A549 (cell line): ENCODE measurements around the gene GNAS. TPM values are rescaled to one million over a fixed set of nuclear protein-coding genes. Genes with fewer than 3 reads are reported as not detected.
A peak's percentile ranks its signal among the peaks of the same experiment; 100 is the strongest.

ENCODE experiments used
- ATAC-seq, 2 experiments: fragments of 200-7000 bp in 1 of 2; fragments of >200 bp in 1 of 2; cut with Nextera tagmentation in 1 of 2; cut with Tn5 transposase in 1 of 2; 3 replicates each; pipeline versions ENCODE4 v1.8.0 to v1.9.1; 2018 to 2020; ENCODE audit warnings: mild to moderate bottlenecking in 1 of 2, moderate library complexity in 1 of 2
- CTCF ChIA-PET: fragments of 300-600 bp; sonication (Branson Sonifier 250); formaldehyde crosslinking; extraction: SDS; loops from one replicate; lab custom pipeline; 2021; ENCODE audit warnings: antibody characterized with exemption, inconsistent platforms; lab: Yijun Ruan, JAX
- POLR2A ChIA-PET: fragments of 350-600 bp; formaldehyde crosslinking; extraction: SDS; loops from one replicate; lab custom pipeline; 2021; ENCODE audit warnings: antibody characterized with exemption, inconsistent platforms; lab: Yijun Ruan, JAX
- DNase-seq, 2 experiments: peaks; one replicate each; pipeline versions ENCODE4 v3.0.0 to v3.0.0-alpha.2; 2011 to 2016; ENCODE audit warnings: low read depth in 1 of 2, low spot score in 1 of 2
- FAIRE-seq: peaks from 2 replicates; lab custom pipeline; 2011; peaks lifted over from hg19 to GRCh38; lab: Jason Lieb, UNC
- H3K27ac ChIP-seq, 2 experiments: fragments of >200 bp; sonication (Bioruptor Twin); formaldehyde crosslinking; 3 replicates each; pipeline ENCODE4 v1.5.1; 2016 to 2017
- H3K4me1 ChIP-seq: fragments of >200 bp; sonication (Bioruptor Twin); formaldehyde crosslinking; 3 replicates; pipeline ENCODE4 v1.6.1; 2016
- H3K4me2 ChIP-seq: fragments of >200 bp; sonication (Bioruptor Twin); formaldehyde crosslinking; 3 replicates; pipeline ENCODE4 v1.6.1; 2016
- H3K4me3 ChIP-seq: fragments of >200 bp; sonication (Bioruptor Twin); formaldehyde crosslinking; 3 replicates; pipeline ENCODE4 v1.5.1; 2016
- H3K9me3 ChIP-seq: fragments of >200 bp; sonication (Bioruptor Twin); formaldehyde crosslinking; 3 replicates; pipeline ENCODE4 v1.6.1; 2016
- BCL3 ChIP-seq: fragments of >200 bp; sonication (Bioruptor Twin); formaldehyde crosslinking; IDR thresholded peaks from 3 replicates; pipeline ENCODE4 v1.6.1; 2016
- BHLHE40 ChIP-seq: IDR thresholded peaks from 2 replicates; pipeline ENCODE4 v1.6.1; 2012; ENCODE audit warnings: low read depth, low read length, inconsistent platforms
- CBX8 ChIP-seq: fragments of 200-600 bp; sonication (generic); IDR thresholded peaks from 2 replicates; pipeline ENCODE4 v1.6.1; 2016
- EHMT2 ChIP-seq: fragments of 200-600 bp; sonication (generic); IDR thresholded peaks from 2 replicates; pipeline ENCODE4 v1.6.1; 2016; ENCODE audit warnings: antibody characterized with exemption, low read depth, mild to moderate bottlenecking, moderate library complexity
- ELK1 ChIP-seq: fragments of 150-350 bp; IDR thresholded peaks from 2 replicates; pipeline ENCODE4 v1.6.1; 2014; ENCODE audit warnings: low read depth, mild to moderate bottlenecking, low read length
- EP300 ChIP-seq, 2 experiments: fragments of >200 bp; sonication (Bioruptor Twin); formaldehyde crosslinking; IDR thresholded peaks; 2 replicates in 1 of 2; 3 replicates in 1 of 2; pipeline ENCODE4 v1.6.1; 2016 to 2017
- GATA3 ChIP-seq: IDR thresholded peaks from 2 replicates; pipeline ENCODE4 v1.6.1; 2012; ENCODE audit warnings: borderline replicate concordance
- HEYL ChIP-seq: fragments of 250-450 bp; sonication (Bioruptor Pico); IDR thresholded peaks from 2 replicates; pipeline ENCODE4 v1.8.0; 2021; ENCODE audit warnings: mild to moderate bottlenecking, moderate library complexity
- HOXA7 ChIP-seq: fragments of 250-450 bp; sonication (Bioruptor Pico); IDR thresholded peaks from 2 replicates; pipeline ENCODE4 v1.5.0; 2020; ENCODE audit warnings: mild to moderate bottlenecking, moderate library complexity
- JUN ChIP-seq, 2 experiments: fragments of >200 bp; sonication (Bioruptor Twin); formaldehyde crosslinking; IDR thresholded peaks; 2 replicates in 1 of 2; 3 replicates in 1 of 2; pipeline ENCODE4 v1.6.1; 2016 to 2017
- KDM1A ChIP-seq: fragments of 200-600 bp; sonication (generic); IDR thresholded peaks from 2 replicates; pipeline ENCODE4 v1.6.1; 2016; ENCODE audit warnings: low read depth, mild to moderate bottlenecking
- KDM5A ChIP-seq: fragments of 200-600 bp; sonication (generic); IDR thresholded peaks from 2 replicates; pipeline ENCODE4 v1.6.1; 2016; ENCODE audit warnings: antibody characterized with exemption, mild to moderate bottlenecking
- MAFK ChIP-seq: fragments of 450-650 bp; IDR thresholded peaks from 2 replicates; pipeline ENCODE4 v1.6.1; 2014; ENCODE audit not compliant: partially characterized antibody
- MAZ ChIP-seq: fragments of 150-350 bp; IDR thresholded peaks from 2 replicates; pipeline ENCODE4 v1.6.1; 2014; ENCODE audit warnings: antibody characterized with exemption, low read depth, low read length, borderline replicate concordance
- NFE2L2 ChIP-seq: fragments of 150-350 bp; conservative IDR thresholded peaks from 2 replicates; pipeline ENCODE4 v1.6.1; 2014; ENCODE audit warnings: low read length
- NPAS2 ChIP-seq: fragments of 250-450 bp; sonication (Bioruptor Pico); IDR thresholded peaks from 2 replicates; pipeline ENCODE4 v1.8.0; 2022; ENCODE audit warnings: mild to moderate bottlenecking, moderate library complexity, borderline replicate concordance
- PBX3 ChIP-seq: IDR thresholded peaks from 2 replicates; pipeline ENCODE4 v1.6.1; 2012
- PHF8 ChIP-seq: fragments of 200-600 bp; sonication (generic); IDR thresholded peaks from 2 replicates; pipeline ENCODE4 v1.6.1; 2016; ENCODE audit warnings: low read depth, mild to moderate bottlenecking, antibody characterized with exemption, moderate library complexity, borderline replicate concordance
- POLR2A ChIP-seq: IDR thresholded peaks from 2 replicates; pipeline ENCODE4 v1.6.1; 2012; ENCODE audit warnings: mild to moderate bottlenecking, low read length
- POLR2AphosphoS2 ChIP-seq: conservative IDR thresholded peaks from 2 replicates; pipeline ENCODE4 v1.6.1; 2012; ENCODE audit warnings: low read length, improper control_type of control experiment, inconsistent platforms
- REST ChIP-seq: fragments of 200-600 bp; sonication (generic); IDR thresholded peaks from 2 replicates; pipeline ENCODE4 v1.6.1; 2016; ENCODE audit warnings: antibody characterized with exemption, mild to moderate bottlenecking, moderate library complexity
- RNF2 ChIP-seq: fragments of 200-600 bp; sonication (generic); IDR thresholded peaks from 2 replicates; pipeline ENCODE4 v1.6.1; 2016; ENCODE audit warnings: low read depth, mild to moderate bottlenecking, antibody characterized with exemption, moderate library complexity, borderline replicate concordance
- SREBF2 ChIP-seq: fragments of 450-650 bp; IDR thresholded peaks from 2 replicates; pipeline ENCODE4 v1.6.1; 2014; ENCODE audit warnings: mild to moderate bottlenecking, moderate library complexity
- TP53 ChIP-seq: fragments of 250-450 bp; sonication (Bioruptor Pico); IDR thresholded peaks from 2 replicates; pipeline ENCODE4 v1.5.0; 2021; ENCODE audit warnings: mild to moderate bottlenecking, moderate library complexity
- ZC3H11A ChIP-seq: fragments of 450-650 bp; IDR thresholded peaks from 2 replicates; pipeline ENCODE4 v1.6.1; 2014; ENCODE audit warnings: antibody characterized with exemption, mild to moderate bottlenecking
- ZFP36 ChIP-seq: fragments of 450-650 bp; IDR thresholded peaks from 2 replicates; pipeline ENCODE4 v1.6.1; 2014; ENCODE audit warnings: borderline replicate concordance; ENCODE audit not compliant: partially characterized antibody
- WGBS: methylation state at CpG from one replicate; pipeline ENCODE4 v1.1.6; 2017; ENCODE audit errors: missing lambda C conversion rate; 5-methylcytosine and 5-hydroxymethylcytosine counted together
- polyA plus RNA-seq, 4 experiments: library from polyadenylated mRNA; depleted of rRNA in 3 of 4; stranded (reverse); fragments of >200 nt; fragmentation: RNase III in 1 of 4; extraction: RNeasy Plus Mini Kit Qiagen cat#74134 plus additional on column Dnase treatment in 1 of 4; gene quantifications; 2 replicates in 3 of 4; 3 replicates in 1 of 4; pipeline ENCODE4 v1.2.3, GENCODE V29; 2011 to 2017
- TF ChIP-seq, protein P1 (sequence below): IDR thresholded peaks from 2 replicates; pipeline ENCODE4 v1.6.1; 2012; ENCODE audit warnings: low read depth, borderline replicate concordance
- TF ChIP-seq, protein P2 (sequence below): fragments of 250-450 bp; sonication (Bioruptor Pico); IDR thresholded peaks from 2 replicates; pipeline ENCODE4 v1.5.0; 2021; ENCODE audit warnings: mild to moderate bottlenecking, moderate library complexity, borderline replicate concordance
- TF ChIP-seq, protein P3 (sequence below): fragments of 250-450 bp; sonication (Bioruptor Pico); IDR thresholded peaks from 2 replicates; pipeline ENCODE4 v1.5.0; 2020; ENCODE audit warnings: low read depth, mild to moderate bottlenecking, moderate library complexity

Gene GNAS
- polyA plus RNA-seq, 2 of the 4 experiments (the other 2 are of a cell fraction) = 534 to 600 TPM

GRCh38 chr20:58908221-58908620, 55.7 kb downstream of the GNAS start:
- Histone ChIP-seq H3K27ac (no peak overlapping the region), H3K4me2 (0 out of 3 replicates have a peak overlapping the region, but pooled peaks have one; percentile 0), H3K4me1 (peaks cover 9% of the 10 kb centered on the region; the same call in 2 of the 3 replicates), H3K9me3 (no peaks in the 10 kb centered on the region), H3K4me3 (no peak overlapping the region)
- ChIA-PET CTCF (no interaction called here), POLR2A (interaction anchor here (1.3 kb wide), 1 partner anchor 124 kb away, joined by 6 read pairs; the partner anchor contains the start of gene ATP5F1E)
- FAIRE-seq (no peak), ATAC-seq (no peak), DNase-seq (no peak)
- WGBS = 93% methylated on average over 4 of the region's 4 CpGs
- TF ChIP-seq POLR2A (no peak), KDM5A (no peak), PBX3 (no peak), POLR2AphosphoS2 (no peak), ZC3H11A (no peak), KDM1A (no peak), ELK1 (no peak), SREBF2 (no peak), PHF8 (no peak), NPAS2 (CRISPR knock-in tag) (no peak), EP300 (IDR thresholded peaks at IDR 0.05) (no peak), GATA3 (no peak)
- TF ChIP-seq, protein P1, sequence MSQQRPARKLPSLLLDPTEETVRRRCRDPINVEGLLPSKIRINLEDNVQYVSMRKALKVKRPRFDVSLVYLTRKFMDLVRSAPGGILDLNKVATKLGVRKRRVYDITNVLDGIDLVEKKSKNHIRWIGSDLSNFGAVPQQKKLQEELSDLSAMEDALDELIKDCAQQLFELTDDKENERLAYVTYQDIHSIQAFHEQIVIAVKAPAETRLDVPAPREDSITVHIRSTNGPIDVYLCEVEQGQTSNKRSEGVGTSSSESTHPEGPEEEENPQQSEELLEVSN = no peak

GRCh38 chr20:58908941-58909340, 56.4 kb downstream of the GNAS start:
- WGBS = 96% methylated on average over 9 of the region's 9 CpGs
- DNase-seq (no peak), FAIRE-seq (no peak), ATAC-seq (no peak)
- H3K9me3 ChIP-seq = no peaks in the 10 kb centered on the region
- TF ChIP-seq REST (no peak), HOXA7 (CRISPR knock-in tag) (no peak), MAFK (no peak), BHLHE40 (no peak), NFE2L2 (no peak), EHMT2 (no peak), EP300 (IDR thresholded peaks at IDR 0.05) (no peak), HEYL (CRISPR knock-in tag) (no peak), RNF2 (no peak), TP53 (CRISPR knock-in tag) (no peak), ZC3H11A (no peak), CBX8 (no peak), ZFP36 (no peak), BCL3 (no peak), JUN (IDR thresholded peaks at IDR 0.05) (no peak), MAZ (no peak)
- TF ChIP-seq, protein P2, sequence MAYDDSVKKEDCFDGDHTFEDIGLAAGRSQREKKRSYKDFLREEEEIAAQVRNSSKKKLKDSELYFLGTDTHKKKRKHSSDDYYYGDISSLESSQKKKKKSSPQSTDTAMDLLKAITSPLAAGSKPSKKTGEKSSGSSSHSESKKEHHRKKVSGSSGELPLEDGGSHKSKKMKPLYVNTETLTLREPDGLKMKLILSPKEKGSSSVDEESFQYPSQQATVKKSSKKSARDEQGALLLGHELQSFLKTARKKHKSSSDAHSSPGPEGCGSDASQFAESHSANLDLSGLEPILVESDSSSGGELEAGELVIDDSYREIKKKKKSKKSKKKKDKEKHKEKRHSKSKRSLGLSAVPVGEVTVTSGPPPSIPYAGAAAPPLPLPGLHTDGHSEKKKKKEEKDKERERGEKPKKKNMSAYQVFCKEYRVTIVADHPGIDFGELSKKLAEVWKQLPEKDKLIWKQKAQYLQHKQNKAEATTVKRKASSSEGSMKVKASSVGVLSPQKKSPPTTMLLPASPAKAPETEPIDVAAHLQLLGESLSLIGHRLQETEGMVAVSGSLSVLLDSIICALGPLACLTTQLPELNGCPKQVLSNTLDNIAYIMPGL (CRISPR knock-in tag) = no peak
- TF ChIP-seq, protein P3, sequence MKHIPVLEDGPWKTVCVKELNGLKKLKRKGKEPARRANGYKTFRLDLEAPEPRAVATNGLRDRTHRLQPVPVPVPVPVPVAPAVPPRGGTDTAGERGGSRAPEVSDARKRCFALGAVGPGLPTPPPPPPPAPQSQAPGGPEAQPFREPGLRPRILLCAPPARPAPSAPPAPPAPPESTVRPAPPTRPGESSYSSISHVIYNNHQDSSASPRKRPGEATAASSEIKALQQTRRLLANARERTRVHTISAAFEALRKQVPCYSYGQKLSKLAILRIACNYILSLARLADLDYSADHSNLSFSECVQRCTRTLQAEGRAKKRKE (CRISPR knock-in tag) = no peak
- ChIA-PET CTCF (interaction anchor here (1.0 to 1.3 kb wide), 2 partner anchors 39 to 156 kb away, joined by 3 read pairs; no protein-coding TSS in a partner anchor), POLR2A (no interaction called here)
- H3K27ac ChIP-seq = no peak overlapping the region
- no peak overlapping the region for H3K4me3 ChIP-seq
- no peak overlapping the region for H3K4me2 ChIP-seq
- H3K4me1 ChIP-seq = peaks cover 9% of the 10 kb centered on the region; the same call in 2 of the 3 replicates
